ENCODE data around the gene AZU1.

DNA sequence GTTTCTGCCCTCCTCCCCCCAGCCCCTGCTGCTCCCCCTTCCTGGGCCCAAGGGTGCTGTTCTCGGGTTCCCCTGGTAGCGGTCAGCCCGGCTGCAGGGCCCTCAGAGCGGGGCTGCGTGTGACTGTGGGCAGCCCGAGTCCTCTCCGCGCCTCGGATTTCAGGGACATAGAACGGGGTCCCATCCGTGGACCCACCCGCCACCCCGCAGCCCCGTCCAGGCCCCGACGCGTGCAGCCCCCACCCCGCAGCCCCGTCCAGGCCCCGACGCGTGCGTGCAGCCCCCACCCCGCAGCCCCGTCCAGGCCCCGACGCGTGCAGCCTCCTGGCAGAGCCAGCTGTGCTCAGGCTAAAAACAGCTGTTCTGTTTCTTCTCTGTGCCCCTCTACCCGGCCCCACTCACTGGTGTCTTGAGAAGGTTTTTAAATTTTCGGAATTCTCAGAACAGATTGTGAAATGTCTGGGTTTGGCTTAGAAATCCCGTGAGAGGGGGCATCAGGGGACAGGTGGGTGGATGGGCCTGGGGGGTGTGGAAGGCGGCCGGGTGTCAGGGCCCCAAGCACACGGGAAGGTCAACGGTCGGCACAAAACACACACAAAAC is 7.7 kb downstream of the AZU1 start:
- no peak for TF ChIP-seq CTCF (conservative IDR thresholded peaks at IDR 0.05 in 1 of 2, IDR thresholded peaks at IDR 0.05 in 1 of 2; ENCODE audit: extremely low read depth in 1 of 2, insufficient read depth in 1 of 2, low read depth in 1 of 2, low read length in 2 of 2)
- TF ChIP-seq EZH2 (IDR thresholded peaks at IDR 0.05; ENCODE audit: borderline replicate concordance, low read length) = no peak

Data from mammary epithelial cell (primary cell).